MCF 10A (cell line): Measurements from ENCODE around the gene MTHFS. TPM values are rescaled to one million over a fixed set of nuclear protein-coding genes. Genes with fewer than 3 reads are reported as not detected.
A peak's percentile ranks its signal among the peaks of the same experiment; 100 is the strongest.
"Not testable (repeated sequence)": the region's sequence is repeated elsewhere in the genome, so short reads cannot be mapped to it uniquely, and the experiment has no call there.

Source experiments
- BruUV-seq: library from RNA; stranded (reverse); fragments of 400-500 nt; replicated peaks from 2 replicates; lab custom pipeline; 2021; lab: Mats Ljungman, UMichigan
- CTCF ChIA-PET: fragments of 300-600 bp; sonication (Branson Sonifier 250); formaldehyde crosslinking; extraction: SDS; loops from one replicate; lab custom pipeline; 2021; ENCODE audit warnings: antibody characterized with exemption, inconsistent platforms; lab: Yijun Ruan, JAX
- POLR2A ChIA-PET: fragments of 300-600, 350-650 bp; sonication (Branson Sonifier 250); formaldehyde crosslinking; extraction: SDS; loops from one replicate; lab custom pipeline; 2020; ENCODE audit warnings: antibody characterized with exemption, inconsistent platforms; lab: Yijun Ruan, JAX
- DNase-seq: peaks from one replicate; pipeline ENCODE4 v3.0.0-alpha.2; 2018; ENCODE audit not compliant: unreplicated experiment
- H3K27ac Mint-ChIP-seq: one replicate; pipeline ENCODE4 v1.8.0; 2022; ENCODE audit warnings: mild to moderate bottlenecking, low read depth, mixed read lengths; ENCODE audit not compliant: unreplicated experiment
- H3K27me3 Mint-ChIP-seq: one replicate; pipeline ENCODE4 v1.8.0; 2022; ENCODE audit warnings: mixed read lengths; ENCODE audit not compliant: insufficient read depth, unreplicated experiment
- H3K36me3 Mint-ChIP-seq: one replicate; pipeline ENCODE4 v1.8.0; 2022; ENCODE audit warnings: mild to moderate bottlenecking, moderate library complexity, mixed read lengths; ENCODE audit not compliant: insufficient read depth, unreplicated experiment
- H3K4me1 Mint-ChIP-seq: one replicate; pipeline ENCODE4 v1.8.0; 2022; ENCODE audit warnings: mixed read lengths; ENCODE audit not compliant: insufficient read depth, unreplicated experiment
- H3K4me3 Mint-ChIP-seq: one replicate; pipeline ENCODE4 v1.8.0; 2022; ENCODE audit warnings: mild to moderate bottlenecking, moderate library complexity, mixed read lengths; ENCODE audit not compliant: unreplicated experiment
- H3K9me3 Mint-ChIP-seq: one replicate; pipeline ENCODE4 v1.8.0; 2022; ENCODE audit warnings: mixed read lengths; ENCODE audit not compliant: unreplicated experiment
- intact Hi-C: fragments of 100-400 bp; cut with micrococcal nuclease; formaldehyde crosslinking; loops from 2 replicates; pipeline ENCODE4 v1.14.1; 2022
- total RNA-seq: library from RNA; stranded (reverse); gene quantifications from 2 replicates; pipeline ENCODE4 v1.2.3, GENCODE V29; 2022
- TF ChIP-seq, protein P1 (sequence below): fragments of 200-600 bp; IDR thresholded peaks from one replicate; pipeline ENCODE4 v1.8.0; 2022; ENCODE audit warnings: antibody characterized with exemption, mild to moderate bottlenecking; ENCODE audit not compliant: unreplicated experiment

The MTHFS gene
- total RNA-seq, 1 experiment from 2014 or later: 34.5 TPM

DNA sequence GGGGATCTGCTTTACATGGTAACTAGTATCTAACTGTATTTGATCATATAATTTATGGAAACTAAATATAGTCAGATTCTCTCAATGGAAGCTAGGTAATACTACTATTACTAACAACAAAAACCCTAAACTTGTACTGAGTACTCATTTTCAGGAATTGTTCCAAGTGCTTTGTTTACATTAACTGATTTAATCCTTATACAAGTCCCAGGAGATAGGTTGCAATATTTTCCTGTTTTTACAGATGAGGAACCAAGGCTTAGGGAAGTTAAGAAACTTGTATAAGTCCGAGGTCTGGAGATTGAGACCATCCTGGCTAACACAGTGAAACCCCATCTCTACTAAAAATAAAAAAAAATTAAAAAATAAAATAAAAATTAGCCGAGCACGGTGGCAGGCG lies 7.5 kb upstream of the MTHFS start:
- peak overlapping the region; percentile 37 for H3K27ac Mint-ChIP-seq
- TF ChIP-seq, protein P1, sequence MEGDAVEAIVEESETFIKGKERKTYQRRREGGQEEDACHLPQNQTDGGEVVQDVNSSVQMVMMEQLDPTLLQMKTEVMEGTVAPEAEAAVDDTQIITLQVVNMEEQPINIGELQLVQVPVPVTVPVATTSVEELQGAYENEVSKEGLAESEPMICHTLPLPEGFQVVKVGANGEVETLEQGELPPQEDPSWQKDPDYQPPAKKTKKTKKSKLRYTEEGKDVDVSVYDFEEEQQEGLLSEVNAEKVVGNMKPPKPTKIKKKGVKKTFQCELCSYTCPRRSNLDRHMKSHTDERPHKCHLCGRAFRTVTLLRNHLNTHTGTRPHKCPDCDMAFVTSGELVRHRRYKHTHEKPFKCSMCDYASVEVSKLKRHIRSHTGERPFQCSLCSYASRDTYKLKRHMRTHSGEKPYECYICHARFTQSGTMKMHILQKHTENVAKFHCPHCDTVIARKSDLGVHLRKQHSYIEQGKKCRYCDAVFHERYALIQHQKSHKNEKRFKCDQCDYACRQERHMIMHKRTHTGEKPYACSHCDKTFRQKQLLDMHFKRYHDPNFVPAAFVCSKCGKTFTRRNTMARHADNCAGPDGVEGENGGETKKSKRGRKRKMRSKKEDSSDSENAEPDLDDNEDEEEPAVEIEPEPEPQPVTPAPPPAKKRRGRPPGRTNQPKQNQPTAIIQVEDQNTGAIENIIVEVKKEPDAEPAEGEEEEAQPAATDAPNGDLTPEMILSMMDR: no peak
- H3K27me3 Mint-ChIP-seq: no peaks in the 10 kb centered on the region
- no peaks in the 10 kb centered on the region for H3K36me3 Mint-ChIP-seq
- no peak overlapping the region for H3K4me3 Mint-ChIP-seq
- POLR2A ChIA-PET: interaction anchor here (2.5 kb wide), 1 partner anchor 19 kb away, joined by 15 read pairs; no protein-coding TSS in a partner anchor
- H3K4me1 Mint-ChIP-seq: peaks cover 11% of the 10 kb centered on the region
- CTCF ChIA-PET: interaction anchor here (0.6 to 0.8 kb wide), 3 partner anchors 36 to 88 kb away, joined by 3 read pairs; no protein-coding TSS in a partner anchor
- no peaks in the 10 kb centered on the region for H3K9me3 Mint-ChIP-seq
- intact Hi-C loops: no loop called here
- DNase-seq: peak; percentile 22
- no TSS peak for BruUV-seq

GRCh38 chr15:79903626-79904025 lies 6.8 kb upstream of the MTHFS start:
- DNase-seq: no peak
- Mint-ChIP-seq H3K4me3 (no peak overlapping the region), H3K27me3 (no peaks in the 10 kb centered on the region), H3K27ac (peak overlapping the region; percentile 37), H3K9me3 (no peaks in the 10 kb centered on the region), H3K36me3 (no peaks in the 10 kb centered on the region), H3K4me1 (peaks cover 14% of the 10 kb centered on the region)
- TF ChIP-seq, protein P1: no peak
- BruUV-seq: no TSS peak
- ChIA-PET CTCF (interaction anchor here (0.6 kb wide), 2 partner anchors 45 to 89 kb away, joined by 3 read pairs; no protein-coding TSS in a partner anchor), POLR2A (interaction anchor here (2.5 kb wide), 1 partner anchor 20 kb away, joined by 15 read pairs; no protein-coding TSS in a partner anchor)
- intact Hi-C loops: no loop called here

DNA sequence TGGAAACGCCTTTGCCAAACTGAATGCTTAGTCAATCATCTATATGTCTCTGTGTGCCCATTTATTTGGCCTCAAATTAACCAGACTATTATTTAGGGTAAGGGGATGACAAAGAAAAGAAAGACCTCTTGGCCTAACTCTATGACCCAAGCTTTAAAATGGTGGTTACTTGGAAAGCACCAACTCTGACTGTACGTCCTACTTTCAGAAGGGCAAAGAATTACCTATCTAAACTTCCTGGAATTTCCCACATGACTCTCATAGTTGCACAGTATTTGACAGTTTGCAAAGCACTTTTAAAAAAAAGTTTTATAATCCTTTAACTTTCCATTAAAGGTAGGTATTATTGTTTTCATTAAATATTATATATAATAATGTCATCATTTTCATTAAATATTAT lies 6.3 kb upstream of the MTHFS start:
- no peak overlapping the region for H3K4me3 Mint-ChIP-seq
- no peaks in the 10 kb centered on the region for H3K36me3 Mint-ChIP-seq
- ChIA-PET CTCF (no interaction called here), POLR2A (no interaction called here)
- BruUV-seq: no TSS peak
- no peaks in the 10 kb centered on the region for H3K27me3 Mint-ChIP-seq
- DNase-seq: no peak
- peaks cover 19% of the 10 kb centered on the region for H3K4me1 Mint-ChIP-seq
- TF ChIP-seq, protein P1: no peak
- H3K27ac Mint-ChIP-seq: no peak overlapping the region
- intact Hi-C loops: no loop called here
- no peaks in the 10 kb centered on the region for H3K9me3 Mint-ChIP-seq

DNA sequence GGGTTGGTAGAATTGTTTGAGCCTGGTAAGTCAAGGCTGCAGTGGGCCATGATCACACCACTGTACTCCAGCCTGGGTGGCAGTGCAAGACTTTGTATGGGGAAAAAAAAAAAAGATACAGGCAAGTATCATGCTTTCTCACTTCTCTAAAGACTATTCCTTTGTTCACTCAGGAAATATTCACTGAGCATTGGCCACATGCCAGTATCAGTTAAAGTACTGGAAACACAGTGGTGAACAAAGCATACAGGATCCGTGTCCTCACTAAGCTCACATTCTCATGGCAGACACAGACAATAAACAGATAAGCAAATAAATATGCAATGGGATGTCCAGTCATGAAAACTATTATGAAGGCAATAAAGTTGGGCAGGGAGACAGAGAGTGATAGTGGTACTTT lies 5.1 kb upstream of the MTHFS start:
- TF ChIP-seq, protein P1: no peak
- no peaks in the 10 kb centered on the region for H3K9me3 Mint-ChIP-seq
- no peak for DNase-seq
- H3K27ac Mint-ChIP-seq: no peak overlapping the region
- intact Hi-C loops: no loop called here
- peaks cover 20% of the 10 kb centered on the region for H3K4me1 Mint-ChIP-seq
- CTCF ChIA-PET: no interaction called here
- peaks cover 5% of the 10 kb centered on the region for H3K36me3 Mint-ChIP-seq
- BruUV-seq: no TSS peak
- no peaks in the 10 kb centered on the region for H3K27me3 Mint-ChIP-seq
- POLR2A ChIA-PET: interaction anchor here (0.5 to 1.1 kb wide), 2 partner anchors 22 to 56 kb away, joined by 3 read pairs; no protein-coding TSS in a partner anchor
- no peak overlapping the region for H3K4me3 Mint-ChIP-seq

- H3K27me3 Mint-ChIP-seq, H3K36me3 Mint-ChIP-seq, H3K9me3 Mint-ChIP-seq, BruUV-seq, DNase-seq, CTCF ChIA-PET, intact Hi-C loops, H3K27ac Mint-ChIP-seq, H3K4me3 Mint-ChIP-seq: not testable (repeated sequence)
- POLR2A ChIA-PET: interaction anchor here (1.1 kb wide), 1 partner anchor 23 kb away, joined by 3 read pairs; no protein-coding TSS in a partner anchor
- peaks cover 28% of the 10 kb centered on the region for H3K4me1 Mint-ChIP-seq
Measured at GRCh38 chr15:79900818-79901378, 4.1 kb upstream of the MTHFS start.
